GM19438 (cell line): Measurements from ENCODE around the gene WIPF2.
"Not testable (repeated sequence)": the region's sequence is repeated elsewhere in the genome, so short reads cannot be mapped to it uniquely, and the experiment has no call there.

ENCODE experiments used
- ATAC-seq: cut with Tn5 transposase; IDR thresholded peaks from one replicate; pipeline ENCODE4 v1.9.1; 2021; ENCODE audit warnings: low read depth; ENCODE audit not compliant: unreplicated experiment

WIPF2 gene

GRCh38 chr17:40191237-40192208 is 27.6 kb upstream of the WIPF2 start:
- no peak for ATAC-seq

DNA sequence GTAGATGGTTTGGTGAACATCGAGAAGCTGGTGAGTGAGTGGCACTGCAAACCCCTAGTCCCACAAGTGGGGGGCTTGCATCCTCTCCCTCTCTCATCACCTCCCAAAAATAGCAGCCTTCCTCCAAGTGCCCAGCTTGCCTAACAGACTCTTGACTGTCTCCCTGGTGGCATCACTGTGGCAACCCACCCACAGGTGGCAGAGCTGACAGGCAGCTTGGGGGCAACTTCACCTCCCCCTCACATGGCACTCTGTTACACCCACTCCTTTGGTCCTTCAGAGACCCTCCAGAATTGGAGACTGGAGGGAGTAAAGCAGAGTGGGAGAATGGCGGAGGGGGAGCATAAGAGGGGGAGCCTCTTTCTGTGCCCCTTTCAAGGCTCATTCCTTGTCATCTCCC is 26.1 kb upstream of the WIPF2 start:
- ATAC-seq = no peak

DNA sequence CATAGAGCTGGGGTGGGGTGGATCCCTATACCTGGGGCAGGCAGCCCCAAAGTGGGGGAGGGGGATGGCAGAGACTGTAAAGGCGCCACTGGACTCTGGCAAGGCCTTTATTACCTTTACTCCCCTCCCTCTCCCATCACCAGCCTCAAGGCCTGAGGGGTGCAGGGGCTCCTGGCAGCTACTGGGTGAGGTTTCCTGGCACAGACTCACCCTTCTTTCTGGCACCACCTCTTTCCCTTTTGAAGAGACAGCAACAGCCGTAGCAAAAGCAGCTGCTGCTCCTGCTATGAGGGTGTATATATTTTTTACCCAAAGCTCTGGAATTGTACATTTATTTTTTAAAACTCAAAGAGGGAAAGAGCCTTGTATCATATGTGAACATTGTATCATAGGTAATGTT is 24.3 kb upstream of the WIPF2 start:
- no peak for ATAC-seq

DNA sequence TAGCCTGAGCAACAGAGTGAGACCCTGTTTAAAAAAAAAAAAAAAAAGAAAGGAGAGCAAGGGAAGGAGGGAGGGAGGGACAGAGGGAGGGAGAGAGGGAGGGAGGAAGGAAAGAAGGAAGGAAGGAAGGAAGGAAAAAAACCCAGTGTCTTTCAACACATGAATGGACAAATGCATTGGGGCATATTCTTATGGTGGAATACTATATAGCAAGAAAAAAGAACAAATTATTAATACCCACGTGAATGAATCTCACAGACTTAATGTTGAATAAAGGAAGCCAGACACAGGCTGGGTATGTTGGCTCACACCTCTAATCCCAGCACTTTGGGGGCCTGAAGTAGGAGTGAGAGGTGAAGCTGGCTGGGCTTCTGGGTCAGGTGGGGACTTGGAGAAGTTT is 21.6 kb upstream of the WIPF2 start:
- ATAC-seq = no peak

- not testable (repeated sequence) for ATAC-seq
Measured at GRCh38 chr17:40197965-40198456, 21.1 kb upstream of the WIPF2 start.

DNA sequence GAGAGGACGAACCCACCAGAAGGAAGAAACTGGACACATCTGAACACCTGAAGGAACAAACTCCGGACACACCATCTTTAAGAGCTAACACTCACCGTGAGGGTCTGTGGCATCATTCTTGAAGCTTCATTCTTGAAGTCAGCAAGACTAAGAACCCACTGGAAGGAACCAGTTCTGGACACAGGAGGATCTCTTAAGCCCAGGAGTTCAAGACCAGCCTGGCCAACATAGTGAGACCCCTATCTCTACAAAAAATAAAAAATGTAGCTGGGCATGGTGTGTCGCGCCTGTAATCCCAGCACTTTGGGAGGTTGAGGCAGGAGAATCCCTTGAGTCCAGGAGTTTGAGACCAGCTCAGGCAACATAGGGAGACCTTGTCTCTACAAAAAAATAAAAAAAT is 20.5 kb upstream of the WIPF2 start:
- ATAC-seq = no peak

- no peak for ATAC-seq
Measured at GRCh38 chr17:40203131-40203530, 16.0 kb upstream of the WIPF2 start.

DNA sequence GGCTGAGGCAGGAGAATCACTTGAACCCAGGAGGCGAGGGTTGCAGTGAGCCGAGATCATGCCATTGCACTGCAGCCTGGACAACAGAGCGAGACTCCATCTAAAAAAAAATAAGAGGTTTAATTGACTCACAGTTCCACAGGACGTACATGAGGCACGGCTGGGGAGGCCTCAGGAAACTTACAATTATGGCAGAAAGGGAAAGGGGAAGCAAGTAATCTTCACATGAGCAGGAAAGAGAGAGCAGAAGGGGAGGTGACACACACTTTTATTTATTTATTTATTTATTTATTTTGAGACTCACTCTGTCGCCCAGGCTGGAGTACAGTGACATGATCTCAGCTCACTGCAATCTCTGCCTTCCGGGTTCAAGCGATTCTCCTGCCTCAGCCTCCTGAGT is 12.9 kb upstream of the WIPF2 start:
- ATAC-seq = not testable (repeated sequence)

- no peak for ATAC-seq
Measured at GRCh38 chr17:40209404-40210093, 9.6 kb upstream of the WIPF2 start.

- not testable (repeated sequence) for ATAC-seq
Measured at GRCh38 chr17:40213914-40214313, 5.2 kb upstream of the WIPF2 start.

GRCh38 chr17:40218006-40218739 is 931 bp upstream of the WIPF2 start:
- ATAC-seq = no peak

DNA sequence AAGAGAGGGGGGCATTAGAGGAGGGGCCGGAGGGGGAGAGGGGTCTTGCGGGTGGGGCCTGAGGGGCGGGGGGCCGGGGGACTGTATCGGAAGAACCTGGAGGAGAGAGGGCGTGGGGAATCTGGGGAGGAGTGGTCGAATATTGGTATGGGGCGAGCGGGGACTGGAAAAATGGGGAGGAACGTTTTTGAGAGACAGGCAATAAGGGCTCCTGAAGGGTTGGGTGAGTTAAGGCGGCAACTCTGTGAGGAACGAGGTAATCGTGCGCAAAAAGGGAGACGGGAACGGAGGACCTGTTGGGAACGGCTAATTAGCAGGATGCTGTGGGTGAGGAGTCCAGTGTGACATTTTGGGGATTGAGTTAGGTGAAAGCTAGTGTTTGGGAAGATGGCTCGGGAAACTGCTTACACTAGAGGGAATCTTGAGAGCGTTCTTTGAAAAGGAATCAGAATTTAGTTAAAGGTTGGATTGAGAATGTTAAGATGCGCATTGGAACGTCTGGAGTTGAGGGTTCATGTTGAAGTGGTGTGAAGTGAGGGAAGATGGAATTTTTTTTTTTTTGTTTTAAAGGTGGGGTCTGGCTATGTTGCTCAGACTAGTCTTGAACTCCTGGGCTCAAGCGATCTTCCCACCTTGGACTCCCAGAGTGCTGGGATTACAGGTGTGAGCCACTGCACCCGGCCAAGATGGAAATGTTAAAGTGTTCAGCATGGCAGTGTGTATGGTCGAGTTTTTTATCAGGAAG is 662 bp downstream of the WIPF2 start:
- peak; percentile 21 for ATAC-seq

DNA sequence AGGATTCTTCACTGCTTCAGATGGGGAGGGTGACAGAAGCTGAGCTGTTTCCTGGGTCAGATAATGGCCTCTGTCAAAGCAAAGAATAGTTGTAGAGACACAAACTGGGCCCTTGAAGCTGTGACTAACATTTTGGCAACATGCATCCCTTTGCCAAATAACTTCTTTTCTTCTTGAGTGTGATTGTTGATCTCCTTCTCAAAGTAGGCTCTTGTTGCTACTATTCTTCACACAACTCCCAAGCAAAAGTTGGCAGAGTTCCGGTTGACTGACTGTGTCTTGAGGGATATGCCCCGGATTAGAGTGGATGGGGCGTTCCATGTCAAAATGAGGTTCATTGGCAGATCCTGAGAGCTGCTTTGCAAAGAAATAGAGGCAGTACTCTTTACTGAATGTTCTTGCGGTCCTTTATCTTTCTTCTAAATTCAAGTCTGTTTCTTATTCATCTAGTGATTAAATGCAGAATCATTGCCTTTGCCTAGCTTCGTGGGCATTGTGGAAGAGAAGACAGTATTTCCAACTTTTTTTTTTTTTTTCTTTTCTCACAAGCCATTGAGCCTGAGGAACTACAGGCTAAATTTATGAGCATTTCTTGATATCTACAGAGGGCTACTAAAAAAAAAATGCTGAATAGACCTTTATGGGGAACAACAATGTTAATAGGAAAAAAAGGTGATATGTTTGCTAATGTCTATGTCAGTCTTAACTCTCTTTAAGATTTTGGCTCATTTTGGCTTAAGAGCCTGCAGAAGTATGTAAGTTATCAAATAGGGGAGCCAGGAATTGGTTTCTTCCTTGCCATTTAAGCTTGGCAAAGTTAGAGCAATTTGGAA is 5.8 kb downstream of the WIPF2 start:
- no peak for ATAC-seq

DNA sequence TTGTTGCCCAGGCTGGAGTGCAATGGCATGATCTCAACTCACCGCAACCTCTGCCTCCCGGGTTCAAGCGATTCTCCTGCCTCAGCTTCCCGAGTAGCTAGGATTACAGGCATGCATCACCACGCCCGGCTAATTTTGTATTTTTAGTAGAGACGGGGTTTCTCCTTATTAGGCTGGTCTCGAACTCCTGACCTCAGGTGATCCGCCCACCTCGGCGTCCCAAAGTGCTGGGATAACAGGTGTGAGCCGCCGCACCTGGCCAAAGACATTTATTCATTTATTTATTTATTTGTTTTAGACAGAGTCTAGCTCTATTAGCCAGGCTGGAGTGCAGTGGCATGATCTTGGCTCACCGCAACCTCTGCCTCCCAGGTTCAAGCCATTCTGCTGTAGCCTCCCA is 10.0 kb downstream of the WIPF2 start:
- ATAC-seq = not testable (repeated sequence)

GRCh38 chr17:40230670-40231069 is 11.6 kb downstream of the WIPF2 start:
- no peak for ATAC-seq

- ATAC-seq = not testable (repeated sequence)
Measured at GRCh38 chr17:40231928-40232327, 12.8 kb downstream of the WIPF2 start.

- ATAC-seq = no peak
Measured at GRCh38 chr17:40241252-40241834, 22.2 kb downstream of the WIPF2 start.

- ATAC-seq = no peak
Measured at GRCh38 chr17:40242774-40243173, 23.7 kb downstream of the WIPF2 start.

DNA sequence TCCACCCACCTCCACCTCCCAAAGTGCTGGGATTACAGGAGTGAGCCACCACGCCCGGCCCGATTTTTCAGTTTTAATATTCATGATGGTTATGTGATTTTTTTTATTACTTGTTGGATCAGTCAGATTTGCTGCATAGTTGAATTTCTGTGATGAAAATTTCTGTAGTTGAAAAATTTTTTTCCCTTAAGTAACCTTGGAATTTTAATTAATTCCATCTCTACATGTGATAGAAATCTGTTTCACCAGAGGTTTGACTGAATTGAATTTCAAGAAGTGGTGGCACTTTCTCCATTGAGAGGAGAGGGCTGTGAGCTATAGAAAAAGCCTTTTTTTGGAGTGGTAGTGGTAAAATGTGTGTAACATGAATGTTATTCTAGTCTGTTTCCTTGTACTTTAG is 24.7 kb downstream of the WIPF2 start:
- ATAC-seq = no peak
